Stimulated activated naive B cell treated with anti-CD40 and anti-IgM and Interleukin-4, amounts not matched to agents 10 μg/mL and 1 μg/mL and 100 μg/mL, for 72 hours (primary cell): ENCODE results near the gene IGSF21.

ENCODE experiments used
- ATAC-seq, 2 donors: fragments of 150-1000 bp; cut with Tn5 transposase; replicated peaks; 2 replicates each; pipeline ENCODE4 v1.10.0; 2021; ENCODE audit warnings: moderate library complexity in 1 of 2
- DNase-seq: peaks from one replicate; pipeline ENCODE4 v3.0.0; 2021
- H3K27ac Mint-ChIP-seq: one replicate; pipeline ENCODE4 v1.8.0; 2022; ENCODE audit warnings: mild to moderate bottlenecking, mixed read lengths
- H3K27me3 Mint-ChIP-seq, 2 donors: one replicate each; pipeline ENCODE4 v1.8.0; 2022; ENCODE audit warnings: mixed read lengths in 2 of 2
- H3K36me3 Mint-ChIP-seq, 2 donors: one replicate each; pipeline ENCODE4 v1.8.0; 2022; ENCODE audit warnings: mixed read lengths in 2 of 2, mild to moderate bottlenecking in 1 of 2
- H3K4me1 Mint-ChIP-seq, 2 donors: one replicate each; pipeline ENCODE4 v1.8.0; 2022; ENCODE audit warnings: mixed read lengths in 2 of 2, mild to moderate bottlenecking in 1 of 2
- H3K4me3 Mint-ChIP-seq, 2 donors: one replicate each; pipeline ENCODE4 v1.8.0; 2022; ENCODE audit warnings: mild to moderate bottlenecking in 2 of 2, mixed read lengths in 2 of 2, moderate library complexity in 1 of 2
- H3K9me3 Mint-ChIP-seq, 2 donors: one replicate each; pipeline ENCODE4 v1.8.0; 2022; ENCODE audit warnings: mixed read lengths in 2 of 2, mild to moderate bottlenecking in 1 of 2

IGSF21 gene

DNA sequence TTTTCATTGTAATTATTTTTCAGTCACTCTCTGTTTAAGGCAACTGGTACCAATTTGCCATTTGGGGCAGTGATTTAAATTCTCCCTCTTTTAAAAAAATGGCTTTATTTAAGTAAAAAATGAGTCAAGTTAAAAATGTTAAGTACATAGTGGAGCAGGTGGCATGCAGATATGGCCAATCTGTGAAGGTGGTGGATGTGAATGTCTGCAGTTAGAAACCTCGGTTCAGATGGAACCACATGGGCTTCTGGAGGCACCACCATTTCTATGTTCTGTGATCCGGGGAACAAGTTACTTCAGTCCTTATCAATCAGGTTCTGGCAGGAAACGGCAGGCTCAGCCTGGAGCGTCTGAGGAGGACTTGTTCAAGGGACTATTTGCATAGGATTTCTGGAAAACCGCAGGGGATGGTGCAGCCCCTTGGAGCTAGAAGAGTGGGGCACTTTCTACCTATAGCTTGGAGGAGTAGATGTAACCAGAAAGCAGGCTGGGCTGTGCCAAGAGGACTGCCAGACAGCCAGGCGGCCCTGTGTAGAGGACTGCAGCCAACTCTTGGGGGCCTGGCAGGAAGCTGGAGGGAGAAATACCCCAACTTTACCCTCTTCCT lies 12.3 kb downstream of the IGSF21 start:
- Mint-ChIP-seq H3K27ac (no peak overlapping the region), H3K36me3 (no peaks in the 10 kb centered on the region), H3K9me3 (no peaks in the 10 kb centered on the region), H3K4me3 (no peak overlapping the region), H3K27me3 (peaks cover 25 to 47% of the 10 kb centered on the region in 2 donors), H3K4me1 (no peaks in the 10 kb centered on the region)
- no peak for DNase-seq
- ATAC-seq = no peak

DNA sequence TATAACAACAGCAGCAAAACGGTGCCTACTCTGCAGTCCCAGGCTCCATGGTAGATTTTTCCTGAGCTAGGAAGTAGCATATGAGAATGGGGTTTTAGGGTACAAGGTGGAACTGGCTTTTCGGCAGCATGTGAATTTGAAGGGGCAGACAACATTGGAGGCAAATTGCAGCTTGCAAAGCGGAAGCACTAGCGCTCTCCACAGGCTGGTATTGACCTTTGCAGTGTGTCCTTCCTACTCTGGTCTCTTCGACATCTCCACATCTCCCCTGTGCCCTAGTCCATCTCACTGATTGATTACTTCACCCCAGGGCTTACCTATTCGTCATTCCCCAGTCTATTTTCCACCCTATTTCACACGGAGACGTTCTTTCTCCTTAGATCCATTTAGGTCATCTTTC lies 13.0 kb downstream of the IGSF21 start:
- DNase-seq = no peak
- Mint-ChIP-seq H3K27ac (no peak overlapping the region), H3K4me1 (no peaks in the 10 kb centered on the region), H3K9me3 (no peaks in the 10 kb centered on the region), H3K4me3 (no peak overlapping the region), H3K36me3 (no peaks in the 10 kb centered on the region), H3K27me3 (peaks cover 17 to 39% of the 10 kb centered on the region in 2 donors)
- ATAC-seq = no peak

DNA sequence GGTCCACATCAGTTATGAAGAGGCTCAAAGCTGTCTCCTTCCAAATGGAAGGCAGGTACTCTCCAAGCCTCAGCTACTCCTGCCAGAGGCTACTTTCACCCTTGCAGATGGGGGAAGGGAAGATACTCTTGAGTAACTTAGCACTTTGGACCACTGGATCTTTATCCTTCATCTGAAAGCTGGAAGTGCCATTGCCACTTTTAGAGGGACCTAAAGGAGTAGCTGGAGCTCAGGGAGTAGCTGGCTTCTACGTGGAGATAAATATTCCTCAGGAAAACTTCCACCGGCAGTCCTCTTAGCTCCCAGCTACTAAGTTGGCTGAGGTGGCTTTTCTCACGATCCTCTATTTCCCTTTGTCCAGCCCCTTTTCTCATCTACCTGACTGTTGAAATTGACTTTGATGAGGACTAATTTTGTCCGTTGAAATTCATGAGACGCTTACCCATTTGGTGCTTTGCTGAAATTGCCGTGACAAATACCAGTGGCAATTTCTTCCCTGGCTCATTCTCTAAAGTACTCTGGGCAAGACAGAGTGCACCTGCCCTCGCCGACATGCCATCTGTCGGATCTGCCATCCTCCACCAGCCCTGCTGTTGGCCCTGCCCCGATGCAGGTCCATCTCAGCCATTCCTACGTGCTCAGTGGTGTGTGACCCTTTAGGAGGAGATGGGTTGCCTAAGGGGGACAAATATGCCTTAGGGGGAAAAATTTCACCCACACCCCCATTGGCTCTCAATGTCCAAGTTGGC lies 13.6 kb downstream of the IGSF21 start:
- ATAC-seq (no peak), DNase-seq (no peak)
- Mint-ChIP-seq H3K36me3 (no peaks in the 10 kb centered on the region), H3K27ac (no peak overlapping the region), H3K27me3 (peaks cover 15 to 33% of the 10 kb centered on the region in 2 donors), H3K9me3 (no peaks in the 10 kb centered on the region), H3K4me3 (no peak overlapping the region), H3K4me1 (no peaks in the 10 kb centered on the region)

DNA sequence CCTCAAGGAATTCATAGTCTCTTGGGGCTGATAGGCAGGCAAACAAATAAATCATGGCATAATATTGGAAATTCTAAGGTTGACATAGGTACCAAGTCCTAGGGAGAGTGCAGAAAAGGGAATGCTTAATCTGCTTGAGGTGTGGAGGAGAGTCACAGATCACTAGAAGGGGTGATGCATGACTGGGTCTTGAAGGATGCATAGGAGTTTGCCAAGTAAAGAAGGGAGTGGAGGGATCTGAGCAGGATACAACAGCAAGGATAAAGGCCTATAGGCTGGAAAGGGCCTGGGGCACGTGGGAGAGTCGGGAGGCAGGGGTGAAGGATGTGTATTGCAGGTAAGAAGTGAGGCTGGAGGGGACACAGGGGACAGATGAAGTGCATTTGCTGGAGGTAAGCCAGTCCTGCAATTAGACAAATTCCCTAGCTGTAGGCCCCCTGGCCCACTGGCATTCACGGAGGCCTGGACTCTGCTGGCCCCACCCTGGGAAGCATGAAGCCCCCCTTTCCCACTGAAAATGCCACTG lies 15.9 kb downstream of the IGSF21 start:
- H3K36me3 Mint-ChIP-seq = no peaks in the 10 kb centered on the region

DNA sequence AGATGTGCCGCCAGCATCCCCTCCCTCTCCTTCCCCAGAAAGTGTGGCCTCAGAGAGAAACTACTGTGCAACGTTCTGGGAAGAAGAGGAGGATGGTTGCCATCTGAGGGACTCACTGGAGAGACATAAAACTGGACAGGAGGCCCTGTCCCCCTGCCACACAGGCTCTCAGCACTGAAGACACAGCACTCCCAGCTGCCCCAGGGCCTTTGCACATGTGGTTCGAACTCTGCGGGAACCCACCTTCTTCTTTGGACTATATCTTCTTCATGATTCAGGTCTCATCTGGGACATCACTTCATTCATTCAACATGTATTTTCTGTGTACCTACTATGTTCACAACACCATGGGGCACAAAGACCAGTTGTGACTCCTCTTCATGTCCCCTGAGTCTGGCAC lies 17.4 kb downstream of the IGSF21 start:
- ATAC-seq (no peak), DNase-seq (no peak)
- Mint-ChIP-seq H3K4me3 (no peak overlapping the region), H3K9me3 (peaks cover 0 to 2% of the 10 kb centered on the region in 2 donors), H3K27ac (no peak overlapping the region), H3K27me3 (peaks cover 10 to 20% of the 10 kb centered on the region in 2 donors), H3K4me1 (no peaks in the 10 kb centered on the region), H3K36me3 (no peaks in the 10 kb centered on the region)

More for the DNA sequence above, 15.9 kb downstream of the IGSF21 start:
- H3K27me3 Mint-ChIP-seq = peaks cover 11 to 25% of the 10 kb centered on the region in 2 donors
- no peak overlapping the region for H3K4me3 Mint-ChIP-seq
- H3K4me1 Mint-ChIP-seq = no peaks in the 10 kb centered on the region
- DNase-seq = no peak
- ATAC-seq = no peak
- no peak overlapping the region for H3K27ac Mint-ChIP-seq
- H3K9me3 Mint-ChIP-seq = no peaks in the 10 kb centered on the region

DNA sequence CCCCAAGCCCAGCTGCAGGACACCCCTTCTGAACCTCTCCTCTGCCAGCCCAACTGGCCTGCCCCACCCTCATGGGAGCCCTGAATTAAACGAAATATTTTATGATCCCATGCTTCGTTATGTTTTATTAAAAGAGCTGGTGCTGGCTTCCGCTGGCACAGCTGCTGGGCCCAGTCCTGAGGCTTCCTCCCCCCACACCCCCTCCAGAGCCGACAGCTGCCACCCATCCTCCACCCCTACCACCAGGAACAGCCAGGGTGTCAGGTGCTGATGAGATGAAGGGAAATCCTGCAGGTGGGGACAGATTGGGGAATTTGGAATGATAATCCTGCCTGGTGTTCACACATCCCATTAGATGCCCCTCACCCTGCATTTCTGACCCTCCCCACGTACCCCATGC lies 19.0 kb downstream of the IGSF21 start:
- Mint-ChIP-seq H3K36me3 (no peaks in the 10 kb centered on the region), H3K27ac (no peak overlapping the region), H3K4me1 (no peaks in the 10 kb centered on the region), H3K4me3 (no peak overlapping the region), H3K27me3 (peaks cover 10 to 14% of the 10 kb centered on the region in 2 donors), H3K9me3 (peaks cover 0 to 2% of the 10 kb centered on the region in 2 donors)
- DNase-seq = no peak
- ATAC-seq = no peak

DNA sequence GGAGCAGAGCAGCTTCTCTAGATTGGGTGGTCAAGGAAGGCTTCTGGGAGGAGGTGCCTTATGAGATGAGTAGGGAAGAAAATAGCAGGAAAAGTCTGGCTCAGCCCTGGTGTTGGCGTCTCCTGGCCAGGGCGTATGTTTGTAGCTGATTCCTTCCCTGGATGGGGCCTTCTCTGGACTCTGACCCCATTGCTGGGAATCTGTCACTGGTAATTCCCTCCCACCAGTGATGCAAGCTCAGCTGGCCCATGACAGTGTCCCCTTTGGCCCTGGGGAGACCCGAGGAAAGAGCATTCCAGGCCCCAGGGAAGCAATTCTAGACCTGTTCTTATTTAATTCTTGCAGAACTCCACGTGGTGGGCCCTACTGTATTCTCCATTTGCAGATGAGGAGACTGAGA lies 20.7 kb downstream of the IGSF21 start:
- DNase-seq (no peak), ATAC-seq (no peak)
- Mint-ChIP-seq H3K9me3 (peaks cover 0 to 2% of the 10 kb centered on the region in 2 donors), H3K27me3 (peaks cover 10 to 16% of the 10 kb centered on the region in 2 donors), H3K4me1 (no peaks in the 10 kb centered on the region), H3K36me3 (no peaks in the 10 kb centered on the region), H3K27ac (no peak overlapping the region), H3K4me3 (no peak overlapping the region)

DNA sequence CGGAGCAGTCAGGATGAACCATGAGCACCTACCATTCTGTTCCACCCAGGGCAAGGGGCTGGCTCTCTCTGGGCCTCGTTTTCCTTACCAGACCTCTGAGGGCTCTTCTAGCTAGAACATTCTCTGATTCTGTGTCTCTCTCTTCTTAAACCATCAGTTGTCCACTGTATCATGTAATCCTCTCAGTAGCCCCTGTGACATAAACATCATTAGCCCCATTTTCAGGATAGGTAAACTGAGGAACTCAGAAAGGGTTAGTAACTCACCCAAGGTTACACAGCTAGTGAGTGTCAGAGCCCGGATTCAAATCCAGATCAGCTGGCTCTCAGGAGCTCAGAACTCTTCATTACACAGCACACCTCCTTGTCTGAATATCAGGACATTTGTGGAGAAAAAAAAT lies 22.8 kb downstream of the IGSF21 start:
- peaks cover 10 to 20% of the 10 kb centered on the region in 2 donors for H3K27me3 Mint-ChIP-seq
- H3K36me3 Mint-ChIP-seq = no peaks in the 10 kb centered on the region
- H3K4me1 Mint-ChIP-seq = no peaks in the 10 kb centered on the region
- peaks cover 0 to 2% of the 10 kb centered on the region in 2 donors for H3K9me3 Mint-ChIP-seq
- no peak overlapping the region for H3K27ac Mint-ChIP-seq
- H3K4me3 Mint-ChIP-seq = no peak overlapping the region
- DNase-seq (no peak), ATAC-seq (no peak)

DNA sequence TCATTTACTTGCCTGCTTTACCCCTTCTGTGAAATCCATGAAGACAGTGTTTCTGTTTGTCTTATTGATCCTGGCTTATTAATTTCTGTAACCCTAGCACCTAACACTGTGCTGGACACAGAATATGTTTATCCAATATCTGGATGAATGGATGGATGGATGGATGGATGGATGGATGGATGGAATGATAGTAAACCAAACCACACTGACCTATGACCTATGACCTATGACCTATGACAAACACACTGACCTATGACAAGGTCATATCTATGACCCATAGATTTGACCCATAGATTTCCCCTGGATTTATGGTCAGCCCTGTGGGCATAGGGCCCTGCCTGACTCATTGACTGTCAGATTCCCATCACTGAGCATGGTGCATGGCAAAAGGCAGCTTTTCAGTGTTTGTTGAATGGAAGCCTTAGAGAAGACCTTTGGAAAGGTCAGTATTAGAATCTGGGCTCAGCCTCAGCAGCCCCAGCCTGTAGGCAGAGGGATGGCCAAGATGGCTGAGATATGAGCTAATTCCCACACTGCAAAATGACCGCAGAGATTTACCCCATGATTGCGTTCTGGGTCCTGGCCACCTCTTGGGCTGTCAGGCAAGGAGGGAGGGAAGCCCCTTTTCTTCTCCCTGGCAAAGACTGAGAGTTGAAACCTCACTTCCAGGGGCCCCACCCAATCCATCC lies 24.6 kb downstream of the IGSF21 start:
- no peaks in the 10 kb centered on the region for H3K36me3 Mint-ChIP-seq
- no peak overlapping the region for H3K4me3 Mint-ChIP-seq
- H3K27me3 Mint-ChIP-seq = peaks cover 5 to 14% of the 10 kb centered on the region in 2 donors
- peaks cover 0 to 4% of the 10 kb centered on the region in 2 donors for H3K9me3 Mint-ChIP-seq
- no peaks in the 10 kb centered on the region for H3K4me1 Mint-ChIP-seq
- no peak for DNase-seq
- H3K27ac Mint-ChIP-seq = no peak overlapping the region
- ATAC-seq = no peak

DNA sequence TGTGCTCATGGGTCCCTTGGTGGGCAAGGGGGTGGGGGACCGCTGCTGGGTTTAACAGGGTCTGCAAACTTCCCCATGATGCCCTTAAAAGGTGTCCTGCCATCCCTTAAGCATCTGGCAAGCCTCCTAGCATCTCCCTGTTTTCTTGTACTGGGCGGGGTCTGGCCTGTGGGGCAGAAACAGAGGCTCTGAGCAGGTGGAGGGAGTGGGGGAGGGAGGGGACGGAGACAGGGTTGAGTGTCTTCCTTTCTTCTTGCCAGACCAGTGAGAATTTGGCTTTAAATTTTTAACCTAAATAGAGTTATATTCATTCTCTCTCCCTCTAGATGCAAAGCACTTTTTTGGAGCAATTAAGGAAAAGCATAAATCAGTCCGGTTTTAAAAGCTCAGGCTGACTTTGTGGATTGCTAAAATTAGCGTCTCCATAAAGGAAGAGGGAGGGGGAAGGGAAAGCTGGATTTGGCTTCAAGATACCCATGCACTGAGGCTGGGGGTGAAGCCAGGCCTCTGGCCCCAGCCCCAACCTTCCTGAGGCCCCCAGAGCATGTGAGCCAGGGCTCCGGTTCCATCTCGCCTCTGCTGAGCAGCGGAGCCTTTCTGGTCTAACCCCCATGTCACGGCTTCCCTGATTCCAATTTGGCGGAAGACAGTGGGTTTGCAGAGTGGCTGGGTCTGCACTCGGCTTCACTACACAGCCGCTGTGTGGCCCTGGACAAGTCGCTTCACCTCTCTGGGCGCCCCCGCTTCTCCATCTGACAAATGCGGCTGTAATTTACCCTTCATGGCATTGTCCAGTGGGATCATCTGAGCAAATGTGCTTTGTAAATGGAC lies 25.3 kb downstream of the IGSF21 start:
- no peaks in the 10 kb centered on the region for H3K36me3 Mint-ChIP-seq
- no peaks in the 10 kb centered on the region for H3K4me1 Mint-ChIP-seq
- ATAC-seq (no peak), DNase-seq (no peak)
- no peak overlapping the region for H3K27ac Mint-ChIP-seq
- H3K27me3 Mint-ChIP-seq = peaks cover 5 to 10% of the 10 kb centered on the region in 2 donors
- H3K9me3 Mint-ChIP-seq = peaks cover 0 to 4% of the 10 kb centered on the region in 2 donors
- H3K4me3 Mint-ChIP-seq = no peak overlapping the region

DNA sequence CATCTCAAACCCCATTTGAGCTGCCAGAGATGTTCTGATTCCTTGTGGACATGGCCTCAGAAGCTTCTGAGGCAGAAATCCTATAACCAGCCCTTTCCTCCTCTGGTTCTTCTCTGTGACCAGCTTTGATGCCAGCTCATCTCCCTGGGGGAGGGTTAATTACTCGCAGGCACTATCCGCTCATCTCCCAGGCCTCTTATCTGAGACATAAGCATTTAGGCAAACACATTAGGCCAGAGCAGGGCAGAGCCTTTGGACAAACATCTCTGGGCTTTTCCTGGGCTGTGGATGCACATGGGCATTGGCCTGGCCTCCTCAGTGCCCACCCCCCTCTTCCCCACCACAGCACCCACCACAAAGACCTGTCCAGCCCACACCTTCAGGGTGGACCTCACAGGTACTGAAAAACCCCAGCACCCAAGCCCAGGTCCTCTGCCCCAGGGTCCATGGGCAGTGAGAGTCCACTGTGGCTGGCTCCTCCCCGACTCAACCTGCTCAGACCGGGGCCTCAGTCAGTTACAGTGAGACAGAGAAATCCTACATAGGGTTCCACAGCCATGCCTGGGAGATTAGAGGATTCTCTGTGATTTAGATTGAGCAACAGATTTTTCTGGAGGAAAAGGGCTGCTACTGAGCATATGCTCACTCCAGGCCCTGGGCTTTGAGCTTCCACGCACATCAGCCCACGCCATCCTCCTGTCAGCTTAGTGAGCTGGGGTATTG lies 26.9 kb downstream of the IGSF21 start:
- no peaks in the 10 kb centered on the region for H3K4me1 Mint-ChIP-seq
- ATAC-seq = no peak

DNA sequence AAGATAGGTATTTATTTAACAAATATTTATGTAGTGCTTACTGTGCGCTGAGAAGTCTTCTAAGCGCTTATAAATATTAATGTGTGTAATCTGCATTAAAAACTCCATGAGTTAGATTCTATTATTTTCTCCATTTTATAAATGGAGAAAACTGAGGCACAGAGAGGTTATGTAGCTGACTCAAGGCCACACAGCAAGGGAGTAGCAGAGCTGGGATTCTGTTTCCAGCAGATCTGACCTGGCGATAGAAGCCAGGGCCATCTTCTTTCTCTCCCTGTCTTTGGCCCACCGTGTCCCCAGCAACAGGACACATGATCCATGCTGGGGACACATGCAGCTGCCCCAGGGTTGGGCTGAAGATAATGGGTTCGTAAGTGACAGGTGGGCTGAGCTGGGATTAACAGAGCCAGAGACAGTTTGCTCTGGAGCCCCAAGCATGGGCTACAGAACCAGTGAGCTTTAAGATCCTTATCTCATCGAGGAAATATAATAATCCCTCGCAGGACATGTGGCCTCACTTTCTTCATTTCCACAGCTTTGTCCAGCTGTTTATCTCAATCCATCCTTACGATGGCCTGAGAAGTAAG lies 30.3 kb downstream of the IGSF21 start:
- Mint-ChIP-seq H3K36me3 (no peaks in the 10 kb centered on the region), H3K4me1 (no peaks in the 10 kb centered on the region), H3K9me3 (peaks cover 0 to 2% of the 10 kb centered on the region in 2 donors), H3K27ac (no peak overlapping the region), H3K27me3 (peaks cover 6 to 11% of the 10 kb centered on the region in 2 donors), H3K4me3 (no peak overlapping the region)
- no peak for ATAC-seq
- no peak for DNase-seq

More for the DNA sequence above, 26.9 kb downstream of the IGSF21 start:
- Mint-ChIP-seq H3K4me3 (no peak overlapping the region), H3K9me3 (peaks cover 0 to 2% of the 10 kb centered on the region in 2 donors), H3K36me3 (no peaks in the 10 kb centered on the region), H3K27ac (no peak overlapping the region), H3K27me3 (peaks cover 0 to 6% of the 10 kb centered on the region in 2 donors)
- DNase-seq = no peak
